Measurements from ENCODE around the gene MPP7. TPM values are rescaled to one million over a fixed set of nuclear protein-coding genes. Genes with fewer than 3 reads are reported as not detected.
"Not testable (repeated sequence)": the region's sequence is repeated elsewhere in the genome, so short reads cannot be mapped to it uniquely, and the experiment has no call there.

The MPP7 gene
- total RNA-seq, 1 donor: 0.43 TPM

GRCh38 chr10:28331066-28331465, 28.2 kb upstream of the MPP7 start:
- DNase-seq (ENCODE audit: low read depth): no peak
- no peak for TF ChIP-seq CTCF (IDR thresholded peaks at IDR 0.05; ENCODE audit: insufficient read depth, low read depth, low read length)
- H3K4me3 ChIP-seq (ENCODE audit: low read depth, low read length): no peak overlapping the region

GRCh38 chr10:28328346-28328745, 25.5 kb upstream of the MPP7 start:
- DNase-seq (ENCODE audit: low read depth): no peak

GRCh38 chr10:28327491-28327880, 24.6 kb upstream of the MPP7 start:
- DNase-seq (ENCODE audit: low read depth): no peak
- TF ChIP-seq CTCF (IDR thresholded peaks at IDR 0.05; ENCODE audit: insufficient read depth, low read depth, low read length): no peak
- no peak overlapping the region for H3K4me3 ChIP-seq (ENCODE audit: low read depth, low read length)

More at GRCh38 chr10:28328346-28328745, 25.5 kb upstream of the MPP7 start:
- no peak overlapping the region for H3K4me3 ChIP-seq (ENCODE audit: low read depth, low read length)
- no peak for TF ChIP-seq CTCF (IDR thresholded peaks at IDR 0.05; ENCODE audit: insufficient read depth, low read depth, low read length)

- peak; percentile 15 for DNase-seq (ENCODE audit: low read depth)
- no peak overlapping the region for H3K4me3 ChIP-seq (ENCODE audit: low read depth, low read length)
- TF ChIP-seq CTCF (IDR thresholded peaks at IDR 0.05; ENCODE audit: insufficient read depth, low read depth, low read length): no peak
Measured at GRCh38 chr10:28326516-28327490, 23.9 kb upstream of the MPP7 start.

GRCh38 chr10:28320799-28321198, 17.9 kb upstream of the MPP7 start:
- no peak overlapping the region for H3K4me3 ChIP-seq (ENCODE audit: low read depth, low read length)
- TF ChIP-seq CTCF (IDR thresholded peaks at IDR 0.05; ENCODE audit: insufficient read depth, low read depth, low read length): no peak
- no peak for DNase-seq (ENCODE audit: low read depth)

GRCh38 chr10:28320090-28320489, 17.2 kb upstream of the MPP7 start:
- DNase-seq (ENCODE audit: low read depth): no peak
- TF ChIP-seq CTCF (IDR thresholded peaks at IDR 0.05; ENCODE audit: insufficient read depth, low read depth, low read length): no peak

GRCh38 chr10:28319061-28319460, 16.2 kb upstream of the MPP7 start:
- not testable (repeated sequence) for DNase-seq (ENCODE audit: low read depth); H3K4me3 ChIP-seq (ENCODE audit: low read depth, low read length)

More at GRCh38 chr10:28320090-28320489, 17.2 kb upstream of the MPP7 start:
- H3K4me3 ChIP-seq (ENCODE audit: low read depth, low read length): no peak overlapping the region
